GM18498 (cell line): ENCODE measurements around the gene ABI3BP.

Source experiments
- ATAC-seq: cut with Tn5 transposase; IDR thresholded peaks from one replicate; pipeline ENCODE4 v1.9.1; 2021; ENCODE audit warnings: mild to moderate bottlenecking, moderate library complexity; ENCODE audit not compliant: unreplicated experiment

ABI3BP gene

GRCh38 chr3:100896994-100897393 is 96.2 kb downstream of the ABI3BP start:
- ATAC-seq = no peak

GRCh38 chr3:100893590-100893989 is 99.6 kb downstream of the ABI3BP start:
- ATAC-seq = no peak

GRCh38 chr3:100893108-100893507 is 100.1 kb downstream of the ABI3BP start:
- no peak for ATAC-seq

GRCh38 chr3:100891827-100892226 is 101.4 kb downstream of the ABI3BP start:
- ATAC-seq = no peak

- ATAC-seq = no peak
Observed at GRCh38 chr3:100891033-100891432, 102.2 kb downstream of the ABI3BP start.

- ATAC-seq = no peak
Observed at GRCh38 chr3:100888881-100889280, 104.3 kb downstream of the ABI3BP start.

GRCh38 chr3:100882571-100882984 is 110.6 kb downstream of the ABI3BP start:
- no peak for ATAC-seq

GRCh38 chr3:100880845-100881244 is 112.4 kb downstream of the ABI3BP start:
- ATAC-seq = no peak

- no peak for ATAC-seq
Observed at GRCh38 chr3:100880072-100880471, 113.1 kb downstream of the ABI3BP start.

- ATAC-seq = no peak
Observed at GRCh38 chr3:100879195-100879810, 113.9 kb downstream of the ABI3BP start.

- no peak for ATAC-seq
Observed at GRCh38 chr3:100877286-100877685, 115.9 kb downstream of the ABI3BP start.

- no peak for ATAC-seq
Observed at GRCh38 chr3:100875239-100875638, 118.0 kb downstream of the ABI3BP start.

GRCh38 chr3:100873611-100874010 is 119.6 kb downstream of the ABI3BP start:
- no peak for ATAC-seq

GRCh38 chr3:100871306-100871705 is 121.9 kb downstream of the ABI3BP start:
- ATAC-seq = no peak

GRCh38 chr3:100869787-100870186 is 123.4 kb downstream of the ABI3BP start:
- ATAC-seq = no peak

GRCh38 chr3:100868894-100869293 is 124.3 kb downstream of the ABI3BP start:
- ATAC-seq = no peak

GRCh38 chr3:100868096-100868495 is 125.1 kb downstream of the ABI3BP start:
- no peak for ATAC-seq

- no peak for ATAC-seq
Observed at GRCh38 chr3:100865442-100865841, 127.8 kb downstream of the ABI3BP start.

GRCh38 chr3:100864471-100865250 is 128.6 kb downstream of the ABI3BP start:
- ATAC-seq = no peak

- no peak for ATAC-seq
Observed at GRCh38 chr3:100857863-100858262, 135.4 kb downstream of the ABI3BP start.

- ATAC-seq = no peak
Observed at GRCh38 chr3:100856821-100857220, 136.4 kb downstream of the ABI3BP start.

GRCh38 chr3:100852840-100853239 is 140.4 kb downstream of the ABI3BP start:
- no peak for ATAC-seq
